Stimulated activated naive CD4-positive, alpha-beta T cell treated with Interleukin-2 at 50 U/mL for 16 hours (primary cell): ENCODE data around the gene UFSP1.
"Not testable (repeated sequence)": the region's sequence is repeated elsewhere in the genome, so short reads cannot be mapped to it uniquely, and the experiment has no call there.

Experiments used
- DNase-seq: peaks from one replicate; lab custom pipeline; 2025; lab: John Stamatoyannopoulos, UW

The UFSP1 gene

GRCh38 chr7:100859856-100860255 is 29.7 kb downstream of the UFSP1 start:
- DNase-seq, result no peak

GRCh38 chr7:100856871-100857282 is 32.6 kb downstream of the UFSP1 start:
- DNase-seq, result no peak

- DNase-seq, result no peak
These were observed 34.0 kb downstream of the UFSP1 start for GRCh38 chr7:100855515-100855914.

GRCh38 chr7:100854899-100855298 is 34.6 kb downstream of the UFSP1 start:
- not testable (repeated sequence) for DNase-seq

- no peak for DNase-seq
These were observed 35.2 kb downstream of the UFSP1 start for GRCh38 chr7:100854146-100854895.

- DNase-seq, result peak; percentile 84
These were observed 37.3 kb downstream of the UFSP1 start, which contains the start of gene SLC12A9 for GRCh38 chr7:100852048-100852872. TSS of gene SLC12A9 (plus strand) at chr7:100852713. CDS start at chr7:100854198, 1,485 bp downstream.

- no peak for DNase-seq
These were observed 42.2 kb downstream of the UFSP1 start for GRCh38 chr7:100847360-100847759.

- no peak for DNase-seq
These were observed 48.9 kb downstream of the UFSP1 start for GRCh38 chr7:100840470-100841100.

GRCh38 chr7:100839361-100839760 is 50.2 kb downstream of the UFSP1 start:
- no peak for DNase-seq
